IMR-90 (cell line): Measurements from ENCODE around the gene NTSR2. TPM values are rescaled to one million over a fixed set of nuclear protein-coding genes. Genes with fewer than 3 reads are reported as not detected.

Experiments
- ATAC-seq: fragments of 200-7000 bp; cut with Tn5 transposase; 2 replicates; pipeline ENCODE4 v1.9.1; 2020; ENCODE audit warnings: low read depth, mild to moderate bottlenecking, moderate library complexity
- BruUV-seq: library from RNA; stranded (reverse); fragments of 400-500 nt; replicated peaks from 2 replicates; lab custom pipeline; 2021; lab: Mats Ljungman, UMichigan
- CTCF ChIA-PET: fragments of 300-600 bp; formaldehyde crosslinking; extraction: SDS; loops from one replicate; lab custom pipeline; 2021; ENCODE audit warnings: antibody characterized with exemption; lab: Yijun Ruan, JAX
- POLR2A ChIA-PET: fragments of 300-600 bp; sonication (Branson Sonifier 250); formaldehyde crosslinking; loops from one replicate; lab custom pipeline; 2022; ENCODE audit warnings: antibody characterized with exemption; ENCODE audit not compliant: unreplicated experiment; lab: Charles Lee
- DNase-seq: peaks from one replicate; pipeline ENCODE4 v3.0.0; 2013
- H2AFZ ChIP-seq: replicated peaks from 2 replicates; pipeline ENCODE3; 2013; ENCODE audit warnings: low read length, mild to moderate bottlenecking; ENCODE audit not compliant: poor library complexity
- H2AK5ac ChIP-seq: 2 replicates; pipeline ENCODE4 v1.6.1; 2013; ENCODE audit warnings: low read depth, low read length, inconsistent platforms
- H2AK9ac ChIP-seq: replicated peaks from 2 replicates; pipeline ENCODE3; 2013; ENCODE audit warnings: mild to moderate bottlenecking, low read depth, low read length, moderate library complexity; ENCODE audit not compliant: poor library complexity
- H2BK120ac ChIP-seq: 2 replicates; pipeline ENCODE4 v1.6.1; 2013; ENCODE audit warnings: low read depth, low read length, inconsistent platforms
- H2BK15ac ChIP-seq: 3 replicates; pipeline ENCODE4 v1.6.1; 2013; ENCODE audit warnings: low read depth, low read length, inconsistent platforms
- H2BK20ac ChIP-seq: 2 replicates; pipeline ENCODE4 v1.6.1; 2013; ENCODE audit warnings: low read depth, mild to moderate bottlenecking, inconsistent platforms, low read length, moderate library complexity
- H2BK5ac ChIP-seq: 2 replicates; pipeline ENCODE4 v1.6.1; 2013; ENCODE audit warnings: mild to moderate bottlenecking, low read depth, low read length, inconsistent platforms; ENCODE audit not compliant: poor library complexity, severe bottlenecking
- H3K14ac ChIP-seq: replicated peaks from 2 replicates; pipeline ENCODE4 v1.6.1; 2013; ENCODE audit warnings: low read depth, low read length, inconsistent platforms
- H3K18ac ChIP-seq: 2 replicates; pipeline ENCODE4 v1.6.1; 2013; ENCODE audit warnings: low read depth, low read length, control low read depth
- H3K23ac ChIP-seq: 2 replicates; pipeline ENCODE4 v1.6.1; 2013; ENCODE audit warnings: low read depth, low read length, inconsistent platforms
- H3K27ac ChIP-seq: 2 replicates; pipeline ENCODE4 v1.5.1; 2013; ENCODE audit warnings: mild to moderate bottlenecking, control low read depth, low read length; ENCODE audit not compliant: insufficient read depth
- H3K27me3 ChIP-seq: 2 replicates; pipeline ENCODE4 v1.6.1; 2013; ENCODE audit warnings: low read length; ENCODE audit not compliant: control insufficient read depth, insufficient read depth
- H3K36me3 ChIP-seq: 2 replicates; pipeline ENCODE4 v1.6.1; 2013; ENCODE audit warnings: low read length, mixed read lengths; ENCODE audit not compliant: control insufficient read depth, insufficient read depth
- H3K4ac ChIP-seq: 2 replicates; pipeline ENCODE4 v1.6.1; 2013; ENCODE audit warnings: low read depth, low read length, inconsistent platforms
- H3K4me1 ChIP-seq: 2 replicates; pipeline ENCODE4 v1.6.1; 2013; ENCODE audit warnings: low read length, mixed read lengths; ENCODE audit not compliant: control insufficient read depth, insufficient read depth
- H3K4me2 ChIP-seq: 2 replicates; pipeline ENCODE4 v1.6.1; 2013; ENCODE audit warnings: low read depth, mild to moderate bottlenecking, control low read depth, low read length, moderate library complexity
- H3K4me3 ChIP-seq: 2 replicates; pipeline ENCODE4 v1.5.1; 2013; ENCODE audit warnings: low read depth, mild to moderate bottlenecking, control low read depth, low read length, moderate library complexity; ENCODE audit not compliant: insufficient read depth
- H3K56ac ChIP-seq: 2 replicates; pipeline ENCODE4 v1.6.1; 2013; ENCODE audit warnings: low read length, inconsistent platforms; ENCODE audit not compliant: insufficient read depth; ENCODE audit errors: extremely low read depth
- H3K79me1 ChIP-seq, 2 experiments: 2 replicates each; pipeline ENCODE4 v1.6.1; 2013; ENCODE audit warnings: low read length in 2 of 2, inconsistent platforms in 1 of 2, low read depth in 1 of 2
- H3K9ac ChIP-seq: 2 replicates; pipeline ENCODE4 v1.6.1; 2013; ENCODE audit warnings: low read depth, low read length, control low read depth
- H3K9me1 ChIP-seq: 2 replicates; pipeline ENCODE4 v1.6.1; 2013; ENCODE audit warnings: low read length, inconsistent platforms; ENCODE audit not compliant: insufficient read depth
- H3K9me3 ChIP-seq: 2 replicates; pipeline ENCODE4 v1.6.1; 2013; ENCODE audit warnings: low read length; ENCODE audit not compliant: control insufficient read depth, insufficient read depth
- H4K20me1 ChIP-seq: 2 replicates; pipeline ENCODE4 v1.6.1; 2013; ENCODE audit warnings: low read length, inconsistent platforms; ENCODE audit not compliant: insufficient read depth
- H4K5ac ChIP-seq: 2 replicates; pipeline ENCODE4 v1.6.1; 2013; ENCODE audit warnings: mild to moderate bottlenecking, low read depth, low read length, control low read depth
- H4K8ac ChIP-seq, 2 experiments: 2 replicates each; pipeline ENCODE4 v1.6.1; 2013; ENCODE audit warnings: low read depth in 2 of 2, low read length in 2 of 2, control low read depth in 1 of 2, inconsistent platforms in 1 of 2
- H4K91ac ChIP-seq: 2 replicates; pipeline ENCODE4 v1.6.1; 2013; ENCODE audit warnings: low read depth, low read length, inconsistent platforms; ENCODE audit not compliant: insufficient read depth
- CEBPB ChIP-seq: IDR thresholded peaks from 2 replicates; pipeline ENCODE4 v1.6.1; 2012; ENCODE audit warnings: low read depth, low read length, improper control_type of control experiment
- CHD1 ChIP-seq: IDR thresholded peaks from 2 replicates; pipeline ENCODE4 v1.6.1; 2012; ENCODE audit warnings: low read depth, low read length, improper control_type of control experiment
- FOS ChIP-seq: fragments of 150-350 bp; IDR thresholded peaks from 2 replicates; pipeline ENCODE4 v1.6.1; 2016; ENCODE audit warnings: low read depth, low read length
- POLR2A ChIP-seq: IDR thresholded peaks from 2 replicates; pipeline ENCODE4 v1.6.1; 2012; ENCODE audit warnings: mild to moderate bottlenecking, low read depth, low read length
- RFX5 ChIP-seq: IDR thresholded peaks from 2 replicates; pipeline ENCODE4 v1.8.0; 2012; ENCODE audit warnings: low read depth, mild to moderate bottlenecking, low read length, moderate library complexity
- SMC3 ChIP-seq: fragments of 150-350 bp; IDR thresholded peaks from 2 replicates; pipeline ENCODE4 v1.6.1; 2016; ENCODE audit warnings: low read depth, mild to moderate bottlenecking, antibody characterized with exemption, low read length, moderate library complexity
- WGBS, 2 experiments: methylation state at CpG; one replicate each; pipeline versions ENCODE4 v1.1.5 to v1.1.7; 2013; ENCODE audit warnings: missing lambda C conversion rate in 2 of 2; ENCODE audit not compliant: insufficient read length in 1 of 2; ENCODE audit errors: extremely low coverage in 2 of 2; 5-methylcytosine and 5-hydroxymethylcytosine counted together
- dilution Hi-C: fragments of 300-500 bp; cut with HindIII; formaldehyde crosslinking; loops from one replicate; pipeline ENCODE4 v1.14.3; 2018; ENCODE audit warnings: low sequenced_read_pairs; ENCODE audit not compliant: unreplicated experiment
- in situ Hi-C: fragments of 300-500 bp; cut with MboI; formaldehyde crosslinking; loops from 3 replicates; pipeline ENCODE4 v1.14.3; 2019; ENCODE audit warnings: low sequenced_read_pairs, inconsistent platforms, mixed read lengths
- intact Hi-C: fragments of 100-400 bp; cut with micrococcal nuclease; formaldehyde crosslinking; loops from 2 replicates; pipeline ENCODE4 v1.10.0; 2022
- polyA plus RNA-seq, 3 experiments: library from polyadenylated mRNA; depleted of rRNA; stranded (reverse); fragments of >200 nt; gene quantifications; 2 replicates each; pipeline ENCODE4 v1.2.3, GENCODE V29; 2012; ENCODE audit warnings: low replicate concordance in 1 of 3
- total RNA-seq: library from RNA; depleted of rRNA; stranded (reverse); fragments of >200 nt; gene quantifications from 2 replicates; pipeline ENCODE4 v1.2.3, GENCODE V29; 2012
- TF ChIP-seq, protein P1 (sequence below): fragments of 150-350 bp; IDR thresholded peaks from 2 replicates; pipeline ENCODE4 v1.6.1; 2017; ENCODE audit warnings: mild to moderate bottlenecking, antibody characterized with exemption, low read length, low read depth
- TF ChIP-seq, protein P2 (sequence below): conservative IDR thresholded peaks from 2 replicates; pipeline ENCODE4 v1.5.1; 2012; ENCODE audit warnings: mild to moderate bottlenecking, low read depth, low read length, improper control_type of control experiment

NTSR2 gene
- total and polyA plus RNA-seq, 2 of the 4 experiments (the other 2 are of a cell fraction): not detected

GRCh38 chr2:11610624-11611242 lies 59.3 kb downstream of the NTSR2 start:
- H4K5ac ChIP-seq: no peak overlapping the region
- DNase-seq (no peak), ATAC-seq (no peak)
- no peak overlapping the region for H3K27ac ChIP-seq
- H3K4me3 ChIP-seq: no peak overlapping the region
- H3K9me1 ChIP-seq: no peaks in the 10 kb centered on the region
- H3K36me3 ChIP-seq: no peaks in the 10 kb centered on the region
- H3K9ac ChIP-seq: no peak overlapping the region
- H3K27me3 ChIP-seq: peaks cover 18% of the 10 kb centered on the region
- peaks cover 3% of the 10 kb centered on the region; the same call in 1 of the 2 replicates for H3K4me1 ChIP-seq
- H4K91ac ChIP-seq: no peak overlapping the region
- H3K18ac ChIP-seq: no peak overlapping the region
- ChIA-PET CTCF (no interaction called here), POLR2A (no interaction called here)
- no peak overlapping the region for H3K4me2 ChIP-seq
- no peak overlapping the region for H2AK9ac ChIP-seq
- no peak overlapping the region for H3K56ac ChIP-seq
- no TSS peak for BruUV-seq
- no peak overlapping the region for H4K8ac ChIP-seq
- no peaks in the 10 kb centered on the region for H3K79me1 ChIP-seq
- H3K14ac ChIP-seq: no peak overlapping the region
- intact Hi-C loops: no loop called here
- no peak overlapping the region for H3K4ac ChIP-seq
- 96% methylated on average over 21 of the region's 38 CpGs; no CpG with 5 or more reads in 1 of the 2 experiments for WGBS, 2 experiments
- TF ChIP-seq SMC3 (no peak), FOS (no peak), RFX5 (no peak), POLR2A (no peak), CEBPB (no peak), CHD1 (no peak)
- TF ChIP-seq, protein P1, sequence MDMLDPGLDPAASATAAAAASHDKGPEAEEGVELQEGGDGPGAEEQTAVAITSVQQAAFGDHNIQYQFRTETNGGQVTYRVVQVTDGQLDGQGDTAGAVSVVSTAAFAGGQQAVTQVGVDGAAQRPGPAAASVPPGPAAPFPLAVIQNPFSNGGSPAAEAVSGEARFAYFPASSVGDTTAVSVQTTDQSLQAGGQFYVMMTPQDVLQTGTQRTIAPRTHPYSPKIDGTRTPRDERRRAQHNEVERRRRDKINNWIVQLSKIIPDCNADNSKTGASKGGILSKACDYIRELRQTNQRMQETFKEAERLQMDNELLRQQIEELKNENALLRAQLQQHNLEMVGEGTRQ: no peak
- TF ChIP-seq, protein P2, sequence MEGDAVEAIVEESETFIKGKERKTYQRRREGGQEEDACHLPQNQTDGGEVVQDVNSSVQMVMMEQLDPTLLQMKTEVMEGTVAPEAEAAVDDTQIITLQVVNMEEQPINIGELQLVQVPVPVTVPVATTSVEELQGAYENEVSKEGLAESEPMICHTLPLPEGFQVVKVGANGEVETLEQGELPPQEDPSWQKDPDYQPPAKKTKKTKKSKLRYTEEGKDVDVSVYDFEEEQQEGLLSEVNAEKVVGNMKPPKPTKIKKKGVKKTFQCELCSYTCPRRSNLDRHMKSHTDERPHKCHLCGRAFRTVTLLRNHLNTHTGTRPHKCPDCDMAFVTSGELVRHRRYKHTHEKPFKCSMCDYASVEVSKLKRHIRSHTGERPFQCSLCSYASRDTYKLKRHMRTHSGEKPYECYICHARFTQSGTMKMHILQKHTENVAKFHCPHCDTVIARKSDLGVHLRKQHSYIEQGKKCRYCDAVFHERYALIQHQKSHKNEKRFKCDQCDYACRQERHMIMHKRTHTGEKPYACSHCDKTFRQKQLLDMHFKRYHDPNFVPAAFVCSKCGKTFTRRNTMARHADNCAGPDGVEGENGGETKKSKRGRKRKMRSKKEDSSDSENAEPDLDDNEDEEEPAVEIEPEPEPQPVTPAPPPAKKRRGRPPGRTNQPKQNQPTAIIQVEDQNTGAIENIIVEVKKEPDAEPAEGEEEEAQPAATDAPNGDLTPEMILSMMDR: no peak
- no peaks in the 10 kb centered on the region for H4K20me1 ChIP-seq
- no peaks in the 10 kb centered on the region; the same call in 1 of the 2 replicates for H3K9me3 ChIP-seq
- H2BK5ac ChIP-seq: no peak overlapping the region
- in situ Hi-C loops: no loop called here
- dilution Hi-C loops: no loop called here
- H2BK120ac ChIP-seq: no peak overlapping the region
- no peak overlapping the region for H2AK5ac ChIP-seq
- no peak overlapping the region for H2BK15ac ChIP-seq
- no peak overlapping the region for H3K23ac ChIP-seq
- no peak overlapping the region for H2BK20ac ChIP-seq
- no peak overlapping the region for H2AFZ ChIP-seq
